ES-I3 (cell line): Measurements from ENCODE around the gene ARFGEF2.

Source experiments
- H3K36me3 ChIP-seq: 2 replicates; pipeline ENCODE4 v1.6.1; 2013; ENCODE audit warnings: mild to moderate bottlenecking, low read length, control low read depth, moderate library complexity; ENCODE audit not compliant: insufficient read depth
- H3K4me1 ChIP-seq: 2 replicates; pipeline ENCODE4 v1.6.1; 2013; ENCODE audit warnings: mild to moderate bottlenecking, control low read depth, low read length; ENCODE audit not compliant: insufficient read depth
- H3K9ac ChIP-seq: 2 replicates; pipeline ENCODE4 v1.6.1; 2013; ENCODE audit warnings: low read depth, mild to moderate bottlenecking, low read length, moderate library complexity
- H3K9me3 ChIP-seq: 2 replicates; pipeline ENCODE4 v1.6.1; 2013; ENCODE audit warnings: mild to moderate bottlenecking, low read length, moderate library complexity; ENCODE audit not compliant: control insufficient read depth, insufficient read depth

The ARFGEF2 gene

DNA sequence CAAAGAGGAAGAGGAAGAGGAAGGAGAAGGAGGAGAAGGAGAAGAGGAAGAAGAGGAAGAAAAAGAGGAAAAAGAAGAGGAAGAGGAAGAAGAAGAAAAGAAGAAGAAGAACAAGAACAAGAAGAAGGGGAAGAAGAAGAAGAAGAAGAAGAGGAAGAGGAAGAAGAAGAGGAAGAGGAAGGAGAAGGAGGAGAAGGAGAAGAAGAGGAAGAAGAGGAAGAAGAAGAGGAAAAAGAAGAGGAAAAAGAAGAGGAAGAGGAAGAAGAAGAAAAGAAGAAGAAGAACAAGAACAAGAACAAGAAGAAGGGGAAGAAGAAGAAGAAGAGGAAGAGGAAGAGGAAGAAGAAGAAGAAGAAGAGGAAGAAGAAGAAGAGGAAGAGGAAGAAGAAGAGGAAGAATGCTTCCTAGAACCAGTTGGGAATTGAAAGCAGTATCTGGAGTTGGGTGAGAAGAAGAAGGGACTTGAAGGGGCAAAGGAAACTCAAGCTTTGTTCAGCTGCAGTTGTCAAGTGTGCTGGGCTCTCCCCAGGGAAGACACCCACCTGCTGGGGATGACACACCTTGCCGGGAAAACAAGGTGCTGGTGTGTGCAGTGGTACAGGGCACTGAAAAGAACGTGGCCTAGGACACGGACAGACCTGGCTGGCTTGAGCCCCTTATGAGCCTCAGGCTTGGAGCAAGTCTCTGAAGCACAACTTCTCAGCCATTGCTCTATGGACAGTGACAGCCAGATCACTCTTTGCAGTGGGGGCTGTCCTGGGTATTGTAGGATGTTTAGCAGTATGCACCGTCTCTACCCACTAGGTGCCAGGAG, 30.1 kb upstream of the ARFGEF2 start:
- Histone ChIP-seq H3K36me3 (no peaks in the 10 kb centered on the region), H3K9me3 (no peaks in the 10 kb centered on the region; the same call in 1 of the 2 replicates), H3K9ac (no peak overlapping the region), H3K4me1 (no peaks in the 10 kb centered on the region)

DNA sequence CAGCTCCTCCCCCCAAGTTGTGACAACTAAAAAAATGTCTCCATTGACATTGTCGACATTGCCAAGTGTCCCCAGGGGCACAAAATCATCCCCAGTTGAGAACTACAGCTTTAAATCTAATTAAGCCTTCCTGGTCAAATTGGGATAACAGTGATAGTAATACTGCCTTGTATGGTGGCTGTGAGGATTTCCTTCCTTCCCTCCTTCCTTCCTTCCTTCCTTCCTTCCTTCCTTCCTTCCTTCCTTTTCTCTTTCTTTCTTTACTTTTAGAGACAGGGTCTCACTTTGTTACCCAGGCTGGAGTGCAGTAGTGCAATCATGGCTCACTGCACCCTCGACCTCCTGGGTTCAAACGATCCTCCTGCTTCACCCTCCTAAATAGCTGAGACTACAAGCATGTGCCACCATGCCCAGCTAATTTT, 29.5 kb upstream of the ARFGEF2 start:
- H3K9me3 ChIP-seq = no peaks in the 10 kb centered on the region; the same call in 1 of the 2 replicates
- no peaks in the 10 kb centered on the region for H3K36me3 ChIP-seq
- no peaks in the 10 kb centered on the region for H3K4me1 ChIP-seq
- H3K9ac ChIP-seq = no peak overlapping the region

DNA sequence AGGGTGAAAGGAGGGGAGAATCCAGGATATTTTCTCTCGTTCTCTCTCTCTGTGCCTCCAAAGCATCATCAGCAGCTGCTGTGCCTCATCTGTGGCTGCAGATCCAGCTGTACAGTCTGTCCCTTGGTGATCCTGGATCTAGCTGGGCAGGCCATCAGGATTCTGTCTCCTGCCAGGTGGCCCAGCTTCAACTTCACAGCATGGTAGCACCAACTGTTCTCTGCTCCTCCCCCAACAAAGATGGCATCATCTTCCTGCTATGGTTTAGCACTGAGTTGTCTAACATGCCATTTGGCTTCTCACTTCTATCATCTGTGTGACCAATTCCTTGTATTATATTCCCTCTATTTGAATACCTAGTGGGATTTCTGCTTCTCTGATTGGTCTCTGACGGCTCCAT, 28.6 kb upstream of the ARFGEF2 start:
- no peaks in the 10 kb centered on the region for H3K36me3 ChIP-seq
- no peaks in the 10 kb centered on the region for H3K4me1 ChIP-seq
- no peaks in the 10 kb centered on the region; the same call in 1 of the 2 replicates for H3K9me3 ChIP-seq
- no peak overlapping the region for H3K9ac ChIP-seq

DNA sequence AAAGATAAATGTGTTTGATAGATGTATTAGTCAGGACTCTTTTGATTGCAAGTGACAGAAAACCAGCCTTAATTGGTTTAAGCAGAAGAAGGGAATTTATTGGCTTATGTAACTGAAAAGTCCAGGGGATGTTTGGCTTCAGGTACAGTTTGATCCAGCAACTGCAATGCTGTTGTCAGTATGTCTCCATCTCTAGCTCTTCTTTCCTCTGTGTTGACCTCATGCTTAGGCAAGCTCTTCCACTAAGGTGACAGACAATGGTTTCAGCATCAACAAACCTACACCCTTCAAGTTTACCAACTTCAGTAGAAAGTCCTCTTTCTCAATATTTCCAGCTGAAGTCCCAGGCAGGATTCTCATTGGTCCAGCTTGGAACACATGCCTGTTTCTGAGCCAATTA, 28.1 kb upstream of the ARFGEF2 start:
- no peaks in the 10 kb centered on the region for H3K36me3 ChIP-seq
- H3K4me1 ChIP-seq = no peaks in the 10 kb centered on the region
- H3K9ac ChIP-seq = no peak overlapping the region
- no peaks in the 10 kb centered on the region; the same call in 1 of the 2 replicates for H3K9me3 ChIP-seq

DNA sequence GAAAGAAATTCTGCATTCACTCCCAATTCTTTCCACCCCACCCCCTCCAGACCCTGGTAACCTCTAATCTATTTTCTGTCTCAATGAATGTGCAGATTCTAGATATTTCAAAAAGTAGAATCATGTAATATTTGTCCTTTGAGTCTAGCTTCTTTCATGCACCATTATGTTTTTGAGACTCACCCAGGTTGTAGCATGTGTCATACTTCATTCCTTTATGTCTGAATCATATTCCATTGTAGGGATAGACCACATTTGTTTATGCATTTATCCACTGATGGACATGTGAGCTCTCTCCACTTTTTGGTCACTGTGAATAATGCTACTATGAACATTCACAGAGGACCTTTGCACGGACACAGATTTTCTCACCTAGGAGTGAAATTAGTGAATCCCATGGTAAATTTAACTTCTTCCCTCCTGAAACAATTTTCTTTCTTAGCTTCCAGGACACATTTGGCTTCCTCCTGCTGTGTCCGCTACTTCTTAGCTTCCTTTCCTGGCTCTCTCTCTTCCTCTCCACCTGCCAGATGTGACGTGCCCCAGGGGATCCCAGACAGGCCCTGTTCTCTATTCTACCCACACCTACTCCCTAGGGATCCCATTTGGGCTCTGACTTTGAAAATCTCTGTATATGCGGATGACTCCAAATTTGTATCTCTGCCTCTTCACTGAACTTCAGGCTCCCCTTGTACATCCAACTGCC, 24.1 kb upstream of the ARFGEF2 start:
- no peaks in the 10 kb centered on the region for H3K36me3 ChIP-seq
- no peaks in the 10 kb centered on the region for H3K4me1 ChIP-seq
- no peaks in the 10 kb centered on the region for H3K9me3 ChIP-seq
- H3K9ac ChIP-seq = no peak overlapping the region

DNA sequence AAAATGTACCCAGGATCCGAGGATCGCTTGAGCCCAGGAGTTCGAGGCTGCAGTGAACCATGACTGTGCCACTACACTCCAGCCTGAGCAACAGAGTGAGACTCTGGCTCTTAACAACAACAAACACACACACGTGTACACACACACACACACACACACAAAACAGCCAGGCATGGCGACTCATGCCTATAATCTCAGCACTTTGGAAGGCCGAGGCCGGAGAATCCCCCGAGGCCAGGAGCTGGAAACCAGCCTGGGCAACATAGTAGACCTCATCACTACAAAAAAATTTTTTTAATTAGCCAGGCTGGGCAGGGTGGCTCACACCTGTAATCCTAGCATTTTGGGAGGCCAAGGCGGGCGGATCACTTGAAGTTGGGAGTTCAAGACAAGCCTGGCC, 23.3 kb upstream of the ARFGEF2 start:
- Histone ChIP-seq H3K36me3 (no peaks in the 10 kb centered on the region), H3K9ac (no peak overlapping the region), H3K4me1 (no peaks in the 10 kb centered on the region), H3K9me3 (no peaks in the 10 kb centered on the region)

DNA sequence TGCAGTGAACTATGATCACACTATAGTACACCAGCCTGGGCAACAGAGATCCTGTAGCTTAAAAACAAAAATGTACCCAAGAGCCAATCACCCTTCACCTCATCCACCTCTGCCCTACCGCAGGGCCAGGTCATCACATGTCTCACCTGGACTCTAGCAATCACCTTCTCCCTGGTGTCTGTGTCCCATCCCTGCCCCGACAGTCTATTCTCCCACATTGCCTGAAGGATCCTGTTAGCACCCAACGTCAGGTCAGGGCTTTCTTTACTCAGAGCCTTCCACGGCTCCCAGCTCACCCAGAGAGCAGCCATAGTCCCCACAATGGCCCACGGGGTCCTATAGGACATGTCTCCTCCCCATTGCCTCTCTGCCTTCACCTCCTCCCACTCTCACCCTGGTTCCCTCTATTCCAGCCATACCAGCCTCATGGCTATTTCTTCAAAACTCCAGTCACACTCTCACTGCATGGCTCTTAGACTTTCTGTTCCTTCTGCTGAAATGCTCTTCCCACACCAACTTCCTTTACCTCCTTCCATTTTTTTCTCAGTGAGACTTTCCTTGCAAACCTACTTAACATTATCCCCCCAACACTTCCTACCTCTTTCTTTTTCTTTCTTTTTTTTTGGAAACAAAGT, 22.5 kb upstream of the ARFGEF2 start:
- no peaks in the 10 kb centered on the region for H3K9me3 ChIP-seq
- H3K9ac ChIP-seq = no peak overlapping the region
- H3K4me1 ChIP-seq = no peaks in the 10 kb centered on the region
- H3K36me3 ChIP-seq = no peaks in the 10 kb centered on the region

DNA sequence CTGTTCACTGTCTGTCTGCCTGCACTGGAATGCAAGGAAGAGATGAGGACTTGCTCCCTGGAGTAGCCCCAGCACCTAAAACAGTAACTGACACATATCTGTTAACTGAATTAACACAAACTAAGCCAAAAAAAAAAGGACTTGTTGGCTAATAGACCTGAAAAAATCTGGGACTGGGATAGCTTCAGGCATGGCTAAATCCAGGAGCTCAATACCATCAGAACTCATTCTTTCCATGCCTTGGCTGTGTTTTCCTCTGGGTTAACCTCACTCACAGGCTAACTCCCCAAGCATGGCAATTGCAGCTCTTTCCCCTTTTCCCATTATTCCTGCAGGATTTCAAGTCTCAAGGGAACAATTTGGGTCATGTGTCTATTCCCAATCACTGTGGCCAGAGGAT, 21.6 kb upstream of the ARFGEF2 start:
- no peaks in the 10 kb centered on the region for H3K36me3 ChIP-seq
- H3K9me3 ChIP-seq = no peaks in the 10 kb centered on the region
- no peaks in the 10 kb centered on the region for H3K4me1 ChIP-seq
- no peak overlapping the region for H3K9ac ChIP-seq

DNA sequence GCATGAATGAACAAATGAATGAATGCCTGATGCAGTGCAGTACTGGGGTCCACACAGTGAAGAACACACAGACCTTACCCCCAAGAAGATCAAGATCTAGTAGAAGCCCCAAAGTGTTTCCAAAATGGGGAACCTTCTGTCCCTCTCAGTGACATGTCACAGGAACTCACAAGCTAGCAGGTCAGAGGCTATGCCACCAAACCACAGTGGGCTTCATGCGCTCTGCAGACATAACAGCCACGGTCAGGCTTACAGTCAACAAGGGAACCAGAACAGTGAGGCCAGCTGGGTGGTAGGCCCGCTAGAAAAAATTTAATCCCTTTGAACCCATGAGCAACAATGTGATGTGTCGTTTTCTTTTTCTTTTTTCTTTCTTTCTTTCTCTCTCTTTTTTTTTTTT, 20.2 kb upstream of the ARFGEF2 start:
- no peaks in the 10 kb centered on the region for H3K9me3 ChIP-seq
- no peaks in the 10 kb centered on the region for H3K4me1 ChIP-seq
- no peak overlapping the region for H3K9ac ChIP-seq
- no peaks in the 10 kb centered on the region for H3K36me3 ChIP-seq

DNA sequence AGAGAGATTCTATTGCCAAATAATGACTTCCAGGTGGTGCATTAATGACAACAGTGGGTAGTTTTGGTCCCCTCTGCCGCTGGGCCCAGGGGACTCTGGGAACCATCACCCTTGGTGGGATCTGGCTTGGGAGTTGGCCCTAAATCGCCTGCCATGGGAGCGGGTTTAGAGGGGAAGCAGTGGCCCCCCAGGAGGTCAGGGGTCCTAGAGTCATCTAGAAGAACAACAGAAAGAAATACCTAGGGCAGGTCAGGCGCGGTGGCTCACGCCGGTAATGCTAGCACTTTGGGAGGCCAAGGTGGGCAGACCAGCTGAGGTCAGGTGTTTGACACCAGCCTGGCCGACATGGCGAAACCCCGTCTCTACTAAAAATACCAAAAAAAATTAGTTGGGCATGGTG, 17.8 kb upstream of the ARFGEF2 start:
- no peaks in the 10 kb centered on the region for H3K36me3 ChIP-seq
- H3K9ac ChIP-seq = no peak overlapping the region
- H3K9me3 ChIP-seq = no peaks in the 10 kb centered on the region
- H3K4me1 ChIP-seq = no peaks in the 10 kb centered on the region

DNA sequence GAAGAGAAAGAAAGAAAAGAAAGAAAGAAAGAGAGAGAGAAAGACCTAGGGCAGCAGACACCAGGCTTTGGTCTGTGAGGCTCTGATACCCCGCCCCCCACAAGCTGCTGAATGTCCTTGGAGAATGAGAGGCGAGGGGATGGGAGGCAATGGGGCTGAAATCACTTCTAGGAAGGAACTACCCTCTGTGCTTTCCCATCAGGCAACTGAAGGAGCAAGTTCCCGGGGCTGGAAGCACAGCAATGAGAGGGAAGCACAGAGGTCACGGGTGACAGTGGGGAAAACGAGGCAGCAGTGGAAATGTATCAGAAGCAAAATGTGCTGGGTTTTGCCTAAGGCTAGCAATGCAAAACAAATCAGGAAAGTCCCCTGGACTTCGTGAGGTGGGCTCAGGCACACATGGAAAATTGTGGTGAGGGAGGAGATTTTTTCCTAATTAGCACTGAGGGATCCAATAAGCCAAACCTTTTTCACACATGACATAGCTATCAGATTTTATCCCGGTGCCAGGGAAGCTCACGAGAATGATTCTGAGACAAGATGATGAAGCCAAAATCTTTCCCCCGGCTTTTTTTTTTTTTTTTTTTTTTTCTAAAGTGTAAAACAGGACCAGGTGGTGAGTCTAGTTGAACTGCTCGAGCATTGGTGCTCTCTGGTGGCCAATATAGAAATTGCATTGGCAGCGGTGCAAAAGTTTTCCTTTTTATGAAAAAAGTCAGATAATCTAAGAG, 16.8 kb upstream of the ARFGEF2 start:
- H3K36me3 ChIP-seq = no peaks in the 10 kb centered on the region
- peak overlapping the region; percentile 26 for H3K9ac ChIP-seq
- H3K4me1 ChIP-seq = no peaks in the 10 kb centered on the region
- no peaks in the 10 kb centered on the region for H3K9me3 ChIP-seq

DNA sequence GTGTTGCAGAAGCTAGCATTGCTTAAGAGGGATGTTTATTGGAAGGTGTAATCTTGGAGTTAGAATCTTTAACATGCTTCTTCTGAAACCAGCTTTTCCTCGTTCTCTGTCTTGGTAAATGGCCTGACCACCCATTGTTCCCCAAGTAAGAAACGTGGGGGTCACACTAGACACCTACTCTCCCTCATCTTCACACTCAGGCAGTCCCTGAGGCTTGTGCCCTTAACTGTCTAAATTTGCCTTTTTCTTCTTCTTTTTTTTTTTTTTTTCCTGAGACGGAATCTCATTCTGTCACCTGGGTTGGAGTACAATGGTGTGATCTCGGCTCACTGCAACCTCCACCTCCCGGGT, 16.2 kb upstream of the ARFGEF2 start:
- Histone ChIP-seq H3K4me1 (no peaks in the 10 kb centered on the region), H3K9me3 (no peaks in the 10 kb centered on the region), H3K36me3 (no peaks in the 10 kb centered on the region), H3K9ac (no peak overlapping the region)

DNA sequence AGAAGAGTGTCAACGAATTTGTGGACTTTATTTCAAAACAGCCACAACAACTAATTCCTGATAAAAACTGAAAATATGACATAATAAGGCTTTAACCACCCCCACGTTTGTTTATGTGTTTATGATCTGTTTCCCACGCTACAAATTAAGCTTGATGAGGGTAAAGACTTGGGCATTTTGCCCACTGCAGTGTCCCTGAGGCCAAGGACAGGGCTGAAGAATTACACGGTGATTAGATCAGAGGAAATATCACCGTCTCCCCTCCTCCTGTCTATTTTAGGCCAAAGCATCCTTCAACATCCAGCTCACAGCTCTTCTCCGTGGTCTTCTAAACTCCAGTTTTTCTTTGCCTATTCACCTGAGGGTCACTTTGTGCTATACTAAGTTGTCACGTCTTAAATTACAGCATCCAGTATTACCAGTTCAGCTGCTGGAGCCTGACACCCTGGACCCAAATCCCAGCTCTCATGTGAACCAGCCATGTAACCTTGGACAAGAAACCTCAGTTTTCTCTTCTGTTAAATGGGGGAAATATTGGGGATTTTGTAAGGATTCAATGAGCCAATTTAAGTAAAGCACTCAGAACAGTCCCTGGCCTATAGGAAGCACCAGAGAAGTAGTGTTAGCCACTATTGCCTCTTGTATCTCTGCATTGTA, 15.2 kb upstream of the ARFGEF2 start:
- no peak overlapping the region for H3K9ac ChIP-seq
- H3K36me3 ChIP-seq = no peaks in the 10 kb centered on the region
- no peaks in the 10 kb centered on the region for H3K4me1 ChIP-seq
- no peaks in the 10 kb centered on the region for H3K9me3 ChIP-seq
